ENCODE data around the gene WDR90.

- no peak for TF ChIP-seq EZH2phosphoT487 (IDR thresholded peaks at IDR 0.05; ENCODE audit: borderline replicate concordance, low read length)
- TF ChIP-seq, protein P1, sequence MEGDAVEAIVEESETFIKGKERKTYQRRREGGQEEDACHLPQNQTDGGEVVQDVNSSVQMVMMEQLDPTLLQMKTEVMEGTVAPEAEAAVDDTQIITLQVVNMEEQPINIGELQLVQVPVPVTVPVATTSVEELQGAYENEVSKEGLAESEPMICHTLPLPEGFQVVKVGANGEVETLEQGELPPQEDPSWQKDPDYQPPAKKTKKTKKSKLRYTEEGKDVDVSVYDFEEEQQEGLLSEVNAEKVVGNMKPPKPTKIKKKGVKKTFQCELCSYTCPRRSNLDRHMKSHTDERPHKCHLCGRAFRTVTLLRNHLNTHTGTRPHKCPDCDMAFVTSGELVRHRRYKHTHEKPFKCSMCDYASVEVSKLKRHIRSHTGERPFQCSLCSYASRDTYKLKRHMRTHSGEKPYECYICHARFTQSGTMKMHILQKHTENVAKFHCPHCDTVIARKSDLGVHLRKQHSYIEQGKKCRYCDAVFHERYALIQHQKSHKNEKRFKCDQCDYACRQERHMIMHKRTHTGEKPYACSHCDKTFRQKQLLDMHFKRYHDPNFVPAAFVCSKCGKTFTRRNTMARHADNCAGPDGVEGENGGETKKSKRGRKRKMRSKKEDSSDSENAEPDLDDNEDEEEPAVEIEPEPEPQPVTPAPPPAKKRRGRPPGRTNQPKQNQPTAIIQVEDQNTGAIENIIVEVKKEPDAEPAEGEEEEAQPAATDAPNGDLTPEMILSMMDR (IDR thresholded peaks at IDR 0.05; ENCODE audit: low read depth, low read length, poor library complexity, severe bottlenecking): no peak
Observed at GRCh38 chr16:606656-607307, 42.4 kb upstream of the WDR90 start.
